Measurements from ENCODE around the gene CACNB4.

- TF ChIP-seq POLR2A (IDR thresholded peaks at IDR 0.05): no peak
- no peak for TF ChIP-seq CTCF (IDR thresholded peaks at IDR 0.05)
These were observed 267.9 kb downstream of the CACNB4 start for GRCh38 chr2:151830961-151831360.

Measured in sigmoid colon (tissue), 3 donors.